ENCODE results near the gene EPHB1.
"Not testable (repeated sequence)": the region's sequence is repeated elsewhere in the genome, so short reads cannot be mapped to it uniquely, and the experiment has no call there.

Gene EPHB1

DNA sequence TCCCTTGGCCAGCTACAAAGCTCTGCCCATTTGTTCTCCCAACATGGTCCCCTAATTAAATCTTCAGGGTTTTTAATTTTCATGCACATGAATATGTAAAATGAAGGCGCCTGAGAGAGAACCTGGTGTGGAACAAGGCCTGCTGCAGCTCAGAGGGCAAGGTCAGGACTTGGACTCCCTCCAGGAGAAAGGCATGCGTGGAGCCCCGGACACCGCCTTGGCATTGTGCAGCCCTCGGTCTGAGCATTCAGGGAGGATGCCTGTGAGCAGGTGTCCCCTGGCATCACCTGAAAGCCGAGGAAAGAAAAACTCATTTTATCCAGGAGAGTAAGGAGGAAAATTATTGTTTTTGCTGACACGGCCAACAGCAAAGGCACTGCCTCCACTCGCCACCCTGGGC lies 33.8 kb upstream of the EPHB1 start:
- Histone ChIP-seq H3K27me3 (ENCODE audit: control insufficient read depth, insufficient read depth, low read length) (peaks cover 2% of the 10 kb centered on the region), H3K4me3 (ENCODE audit: low read depth, low read length) (no peak overlapping the region), H3K9ac (ENCODE audit: low read depth, low read length) (no peak overlapping the region), H3K36me3 (ENCODE audit: control insufficient read depth, insufficient read depth, low read length) (no peaks in the 10 kb centered on the region), H3K4me1 (ENCODE audit: control insufficient read depth, insufficient read depth, low read length) (no peaks in the 10 kb centered on the region), H3K9me3 (ENCODE audit: control insufficient read depth, insufficient read depth, low read length) (no peaks in the 10 kb centered on the region)

DNA sequence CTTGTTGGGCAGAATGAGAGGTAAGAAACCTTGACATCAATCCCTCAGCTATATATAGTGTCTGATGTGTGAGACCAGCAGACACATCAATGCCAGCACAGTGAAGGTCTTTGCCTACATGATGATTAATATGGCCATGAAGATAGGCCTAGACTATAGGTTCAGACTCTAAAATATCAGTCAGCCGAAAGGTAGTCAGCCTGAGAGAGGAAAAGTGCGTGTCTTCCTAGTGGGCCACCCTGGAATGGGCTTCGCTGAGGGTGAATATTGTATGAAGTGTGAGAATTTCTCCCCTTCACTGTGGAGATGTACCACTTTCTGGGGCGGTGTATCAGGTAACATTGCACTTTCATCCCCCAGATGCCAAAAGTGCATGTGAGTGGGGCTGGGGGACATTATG lies 33.0 kb upstream of the EPHB1 start:
- Histone ChIP-seq H3K4me3 (ENCODE audit: low read depth, low read length) (no peak overlapping the region), H3K9ac (ENCODE audit: low read depth, low read length) (no peak overlapping the region), H3K36me3 (ENCODE audit: control insufficient read depth, insufficient read depth, low read length) (no peaks in the 10 kb centered on the region), H3K4me1 (ENCODE audit: control insufficient read depth, insufficient read depth, low read length) (no peaks in the 10 kb centered on the region), H3K27me3 (ENCODE audit: control insufficient read depth, insufficient read depth, low read length) (peaks cover 2% of the 10 kb centered on the region), H3K9me3 (ENCODE audit: control insufficient read depth, insufficient read depth, low read length) (no peaks in the 10 kb centered on the region)

DNA sequence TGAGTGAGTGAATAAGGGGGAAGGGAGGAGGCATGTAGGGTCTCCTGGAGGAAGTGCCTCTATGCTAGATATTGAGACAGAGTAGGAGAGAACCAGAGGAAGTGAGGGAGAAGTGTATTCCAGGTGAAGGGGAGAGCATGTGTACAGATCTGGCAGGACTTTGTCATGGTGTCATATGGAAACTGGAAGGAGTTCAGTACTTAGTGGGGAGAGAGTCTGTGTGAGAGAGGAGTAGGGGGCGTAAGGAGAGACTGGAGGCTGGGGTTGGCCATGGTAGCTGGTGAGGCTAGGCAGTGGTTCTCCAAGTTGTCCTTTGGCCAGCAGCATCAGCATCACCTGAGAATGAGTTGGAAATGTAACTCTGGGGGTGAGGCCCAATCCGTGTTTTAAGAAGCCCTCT lies 29.6 kb upstream of the EPHB1 start:
- no peak overlapping the region for H3K9ac ChIP-seq (ENCODE audit: low read depth, low read length)
- no peaks in the 10 kb centered on the region for H3K36me3 ChIP-seq (ENCODE audit: control insufficient read depth, insufficient read depth, low read length)
- H3K4me1 ChIP-seq (ENCODE audit: control insufficient read depth, insufficient read depth, low read length): no peaks in the 10 kb centered on the region
- H3K27me3 ChIP-seq (ENCODE audit: control insufficient read depth, insufficient read depth, low read length): no peaks in the 10 kb centered on the region
- H3K4me3 ChIP-seq (ENCODE audit: low read depth, low read length): no peak overlapping the region
- no peaks in the 10 kb centered on the region for H3K9me3 ChIP-seq (ENCODE audit: control insufficient read depth, insufficient read depth, low read length)

DNA sequence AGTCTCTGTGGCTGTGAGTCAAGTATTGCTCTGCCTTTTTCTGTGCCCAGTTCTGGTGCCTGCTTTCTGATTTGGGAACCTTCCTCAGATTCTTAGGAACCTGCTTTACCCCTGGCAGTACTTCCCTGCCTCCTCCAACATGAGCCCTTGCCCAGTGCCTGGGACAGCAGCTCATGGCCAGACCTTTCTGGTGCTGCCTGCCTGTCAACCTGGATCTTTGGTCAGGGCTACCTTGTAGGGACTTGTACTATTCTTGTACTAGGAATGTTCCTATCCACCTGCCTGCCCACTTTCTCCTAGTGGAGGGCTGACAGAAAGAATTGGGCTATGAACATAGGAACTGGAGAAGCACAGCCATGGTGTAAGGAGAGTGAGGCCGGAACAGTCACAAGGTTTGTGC lies 28.8 kb upstream of the EPHB1 start:
- H3K4me1 ChIP-seq (ENCODE audit: control insufficient read depth, insufficient read depth, low read length): no peaks in the 10 kb centered on the region
- H3K36me3 ChIP-seq (ENCODE audit: control insufficient read depth, insufficient read depth, low read length): no peaks in the 10 kb centered on the region
- H3K9ac ChIP-seq (ENCODE audit: low read depth, low read length): no peak overlapping the region
- H3K9me3 ChIP-seq (ENCODE audit: control insufficient read depth, insufficient read depth, low read length): no peaks in the 10 kb centered on the region
- no peaks in the 10 kb centered on the region for H3K27me3 ChIP-seq (ENCODE audit: control insufficient read depth, insufficient read depth, low read length)
- no peak overlapping the region for H3K4me3 ChIP-seq (ENCODE audit: low read depth, low read length)

DNA sequence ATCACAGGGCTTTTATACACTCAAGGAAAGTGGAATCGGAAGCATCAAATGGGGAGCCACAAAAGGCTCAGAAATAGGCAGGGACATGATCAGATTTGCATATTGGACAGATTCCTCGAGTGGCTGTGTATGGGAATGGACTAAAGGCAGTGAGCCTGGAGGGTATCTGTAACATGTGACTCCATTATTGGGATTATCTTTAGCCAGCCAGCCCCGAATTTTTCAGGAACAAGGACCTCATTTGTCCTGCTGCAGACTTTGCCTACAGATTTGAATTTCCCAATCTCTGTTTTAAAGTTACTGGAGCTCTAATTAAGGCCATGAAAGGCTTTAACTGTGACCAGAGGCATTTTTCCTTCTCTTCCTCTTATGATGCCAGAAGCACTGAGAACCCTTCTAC lies 26.9 kb upstream of the EPHB1 start:
- Histone ChIP-seq H3K4me1 (ENCODE audit: control insufficient read depth, insufficient read depth, low read length) (no peaks in the 10 kb centered on the region), H3K9ac (ENCODE audit: low read depth, low read length) (no peak overlapping the region), H3K36me3 (ENCODE audit: control insufficient read depth, insufficient read depth, low read length) (no peaks in the 10 kb centered on the region), H3K4me3 (ENCODE audit: low read depth, low read length) (no peak overlapping the region), H3K9me3 (ENCODE audit: control insufficient read depth, insufficient read depth, low read length) (no peaks in the 10 kb centered on the region), H3K27me3 (ENCODE audit: control insufficient read depth, insufficient read depth, low read length) (no peaks in the 10 kb centered on the region)

DNA sequence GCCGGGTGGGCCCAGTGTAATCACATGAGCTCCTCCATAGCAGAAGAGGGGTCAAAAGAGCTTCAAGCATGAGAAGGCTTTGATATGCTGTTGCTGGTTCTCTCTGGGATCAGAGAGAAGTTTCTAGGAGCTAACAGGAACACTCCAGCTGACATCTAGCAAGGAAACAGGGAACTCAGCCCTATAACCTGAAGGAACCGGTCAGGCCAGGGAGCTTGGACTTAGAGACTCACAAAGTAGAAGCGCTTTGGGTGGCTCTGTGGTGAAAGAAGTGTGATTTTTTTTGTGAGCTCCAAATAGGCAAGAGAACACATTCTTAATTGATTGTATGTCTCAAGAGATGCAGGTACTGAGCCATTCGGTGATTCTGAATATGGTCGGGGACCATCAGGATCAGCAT lies 26.2 kb upstream of the EPHB1 start:
- Histone ChIP-seq H3K9me3 (ENCODE audit: control insufficient read depth, insufficient read depth, low read length) (no peaks in the 10 kb centered on the region), H3K36me3 (ENCODE audit: control insufficient read depth, insufficient read depth, low read length) (no peaks in the 10 kb centered on the region), H3K27me3 (ENCODE audit: control insufficient read depth, insufficient read depth, low read length) (no peaks in the 10 kb centered on the region)

DNA sequence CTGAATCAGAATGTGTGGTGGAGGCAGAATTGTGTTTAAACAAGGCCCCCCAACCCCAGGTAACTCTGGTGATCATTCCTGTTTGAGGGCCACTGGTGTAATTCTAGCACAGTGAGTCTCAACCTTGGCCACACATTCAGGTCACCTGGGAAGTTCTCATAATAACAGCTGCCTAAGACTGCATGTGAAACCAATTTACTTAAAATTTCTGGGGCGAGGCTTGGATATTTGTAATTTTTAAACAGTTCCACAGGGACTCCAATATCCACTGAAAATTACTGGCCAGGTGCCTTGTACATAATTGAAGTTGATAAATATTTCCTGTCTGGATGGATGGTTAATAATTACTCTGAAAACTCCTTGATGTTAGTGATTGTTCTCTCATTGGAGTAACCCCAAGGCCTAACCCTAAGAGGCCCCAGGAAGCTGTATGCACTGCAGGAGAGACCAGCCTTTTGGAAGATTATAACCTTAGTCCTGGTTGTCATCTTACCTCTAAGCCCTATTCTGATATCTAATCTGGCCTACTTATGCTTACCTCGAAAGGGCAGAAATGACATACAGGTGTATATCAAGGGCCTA lies 25.7 kb upstream of the EPHB1 start:
- Histone ChIP-seq H3K36me3 (ENCODE audit: control insufficient read depth, insufficient read depth, low read length) (no peaks in the 10 kb centered on the region), H3K4me1 (ENCODE audit: control insufficient read depth, insufficient read depth, low read length) (no peaks in the 10 kb centered on the region), H3K27me3 (ENCODE audit: control insufficient read depth, insufficient read depth, low read length) (no peaks in the 10 kb centered on the region)

More for the DNA sequence above, 26.2 kb upstream of the EPHB1 start:
- Histone ChIP-seq H3K9ac (ENCODE audit: low read depth, low read length) (no peak overlapping the region), H3K4me1 (ENCODE audit: control insufficient read depth, insufficient read depth, low read length) (no peaks in the 10 kb centered on the region), H3K4me3 (ENCODE audit: low read depth, low read length) (no peak overlapping the region)

DNA sequence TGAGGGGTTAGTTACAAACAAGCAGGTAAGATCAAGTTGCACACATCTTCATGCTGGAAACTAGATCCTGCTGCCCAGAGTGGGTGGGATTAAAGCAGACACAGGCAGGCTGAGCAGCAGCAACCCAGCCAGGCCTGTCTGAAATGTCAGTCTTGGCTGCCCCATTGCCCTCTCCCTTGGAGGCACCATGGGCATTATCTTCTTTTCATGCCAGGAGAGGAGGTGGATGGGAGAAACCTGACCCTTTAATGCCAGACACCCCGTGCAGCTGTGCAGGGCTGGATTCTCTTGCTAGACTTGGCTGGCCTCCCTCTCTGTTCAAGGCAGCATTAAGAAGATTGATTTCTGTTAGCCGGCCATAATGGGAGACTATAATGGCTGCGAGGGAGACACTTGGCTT lies 23.0 kb upstream of the EPHB1 start:
- Histone ChIP-seq H3K4me1 (ENCODE audit: control insufficient read depth, insufficient read depth, low read length) (no peaks in the 10 kb centered on the region), H3K9me3 (ENCODE audit: control insufficient read depth, insufficient read depth, low read length) (no peaks in the 10 kb centered on the region), H3K27me3 (ENCODE audit: control insufficient read depth, insufficient read depth, low read length) (no peaks in the 10 kb centered on the region), H3K4me3 (ENCODE audit: low read depth, low read length) (no peak overlapping the region), H3K36me3 (ENCODE audit: control insufficient read depth, insufficient read depth, low read length) (no peaks in the 10 kb centered on the region), H3K9ac (ENCODE audit: low read depth, low read length) (no peak overlapping the region)

More for the DNA sequence above, 25.7 kb upstream of the EPHB1 start:
- Histone ChIP-seq H3K4me3 (ENCODE audit: low read depth, low read length) (no peak overlapping the region), H3K9me3 (ENCODE audit: control insufficient read depth, insufficient read depth, low read length) (no peaks in the 10 kb centered on the region), H3K9ac (ENCODE audit: low read depth, low read length) (no peak overlapping the region)

DNA sequence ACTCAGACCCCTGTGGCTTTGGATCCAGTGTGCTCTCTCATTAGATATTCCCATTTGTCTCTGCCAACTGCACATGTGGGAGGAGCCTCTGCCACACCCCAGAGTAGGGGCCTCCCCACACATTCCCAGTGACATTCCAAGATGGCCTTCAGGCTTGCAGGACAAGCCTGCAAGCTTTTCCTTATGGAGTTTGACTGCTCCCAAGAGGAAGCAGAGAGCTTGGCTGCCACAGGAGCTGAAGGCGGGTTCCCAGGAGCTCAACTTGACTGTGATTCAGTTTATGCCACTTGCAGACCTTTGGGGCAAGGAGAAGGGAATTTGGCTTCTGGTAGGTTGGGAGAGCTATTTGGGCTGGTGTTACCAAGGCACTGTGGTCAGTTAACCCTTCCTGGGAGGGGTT lies 22.5 kb upstream of the EPHB1 start:
- H3K4me1 ChIP-seq (ENCODE audit: control insufficient read depth, insufficient read depth, low read length): no peaks in the 10 kb centered on the region
- H3K9ac ChIP-seq (ENCODE audit: low read depth, low read length): no peak overlapping the region
- H3K27me3 ChIP-seq (ENCODE audit: control insufficient read depth, insufficient read depth, low read length): no peaks in the 10 kb centered on the region
- no peak overlapping the region for H3K4me3 ChIP-seq (ENCODE audit: low read depth, low read length)
- H3K36me3 ChIP-seq (ENCODE audit: control insufficient read depth, insufficient read depth, low read length): no peaks in the 10 kb centered on the region
- H3K9me3 ChIP-seq (ENCODE audit: control insufficient read depth, insufficient read depth, low read length): no peaks in the 10 kb centered on the region

DNA sequence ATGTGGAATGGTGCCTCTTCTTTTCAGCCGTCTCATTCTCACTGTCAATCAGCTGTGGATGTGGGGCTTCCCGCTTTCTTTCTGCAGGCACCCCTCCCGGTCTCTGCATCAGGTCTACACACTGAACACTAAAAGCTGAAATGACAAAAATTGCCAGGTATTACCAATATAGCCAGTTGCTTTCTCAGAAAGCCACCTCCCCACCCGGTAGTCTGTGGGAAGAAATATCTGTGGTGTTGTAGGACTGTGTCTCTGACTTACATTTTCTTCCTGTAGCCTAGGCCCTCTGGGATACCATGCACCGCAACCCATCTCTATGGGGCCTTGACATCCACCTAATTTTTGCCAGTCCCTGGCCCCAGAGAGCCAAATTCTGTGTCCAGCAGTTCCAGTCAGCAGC lies 19.2 kb upstream of the EPHB1 start:
- Histone ChIP-seq H3K36me3 (ENCODE audit: control insufficient read depth, insufficient read depth, low read length) (no peaks in the 10 kb centered on the region), H3K9me3 (ENCODE audit: control insufficient read depth, insufficient read depth, low read length) (no peaks in the 10 kb centered on the region), H3K9ac (ENCODE audit: low read depth, low read length) (no peak overlapping the region)

DNA sequence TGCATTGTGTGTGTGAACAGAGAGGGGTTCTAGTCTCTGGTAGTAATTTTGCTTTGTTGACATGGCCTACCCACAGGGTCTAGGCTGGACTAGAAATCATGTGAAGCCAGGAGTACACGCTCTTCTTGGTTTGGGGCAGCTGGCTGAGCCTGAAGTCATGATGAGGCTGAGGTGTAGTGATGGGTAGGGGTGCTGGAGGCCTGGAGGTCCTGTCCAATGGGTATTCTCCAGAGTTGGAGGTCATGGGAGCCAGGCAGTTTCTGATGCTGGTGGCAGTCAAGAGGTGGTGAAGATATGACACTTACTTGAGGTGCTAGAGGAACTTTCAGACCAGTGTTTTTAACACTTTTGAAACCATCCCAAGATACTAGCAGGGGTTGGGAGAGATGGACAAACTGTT lies 18.5 kb upstream of the EPHB1 start:
- Histone ChIP-seq H3K9ac (ENCODE audit: low read depth, low read length) (no peak overlapping the region), H3K36me3 (ENCODE audit: control insufficient read depth, insufficient read depth, low read length) (no peaks in the 10 kb centered on the region), H3K9me3 (ENCODE audit: control insufficient read depth, insufficient read depth, low read length) (no peaks in the 10 kb centered on the region), H3K4me3 (ENCODE audit: low read depth, low read length) (no peak overlapping the region), H3K27me3 (ENCODE audit: control insufficient read depth, insufficient read depth, low read length) (no peaks in the 10 kb centered on the region), H3K4me1 (ENCODE audit: control insufficient read depth, insufficient read depth, low read length) (no peaks in the 10 kb centered on the region)

More for the DNA sequence above, 19.2 kb upstream of the EPHB1 start:
- Histone ChIP-seq H3K4me1 (ENCODE audit: control insufficient read depth, insufficient read depth, low read length) (no peaks in the 10 kb centered on the region), H3K27me3 (ENCODE audit: control insufficient read depth, insufficient read depth, low read length) (no peaks in the 10 kb centered on the region), H3K4me3 (ENCODE audit: low read depth, low read length) (no peak overlapping the region)

DNA sequence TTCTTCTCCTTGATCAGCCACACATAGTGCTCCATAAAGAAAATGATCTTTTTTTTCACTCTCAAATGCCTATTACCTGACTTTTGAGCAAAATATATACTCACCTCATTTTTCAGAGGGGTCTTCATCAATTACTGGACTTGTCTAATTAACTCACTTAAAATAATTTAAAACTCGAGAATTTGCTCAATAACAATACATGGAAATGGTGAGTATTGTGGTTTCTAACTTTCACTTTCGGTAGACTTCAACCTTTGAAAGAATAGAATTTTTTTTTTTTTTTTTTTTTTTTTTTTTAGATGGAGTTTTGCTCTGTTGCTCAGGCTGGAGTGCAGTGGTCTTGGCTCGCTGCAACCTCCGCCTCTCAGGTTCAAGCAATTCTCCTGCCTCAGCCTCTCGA lies 17.7 kb upstream of the EPHB1 start:
- H3K36me3 ChIP-seq (ENCODE audit: control insufficient read depth, insufficient read depth, low read length): no peaks in the 10 kb centered on the region
- no peak overlapping the region for H3K9ac ChIP-seq (ENCODE audit: low read depth, low read length)
- no peaks in the 10 kb centered on the region for H3K27me3 ChIP-seq (ENCODE audit: control insufficient read depth, insufficient read depth, low read length)
- H3K4me3 ChIP-seq (ENCODE audit: low read depth, low read length): no peak overlapping the region
- H3K9me3 ChIP-seq (ENCODE audit: control insufficient read depth, insufficient read depth, low read length): no peaks in the 10 kb centered on the region
- no peaks in the 10 kb centered on the region for H3K4me1 ChIP-seq (ENCODE audit: control insufficient read depth, insufficient read depth, low read length)

DNA sequence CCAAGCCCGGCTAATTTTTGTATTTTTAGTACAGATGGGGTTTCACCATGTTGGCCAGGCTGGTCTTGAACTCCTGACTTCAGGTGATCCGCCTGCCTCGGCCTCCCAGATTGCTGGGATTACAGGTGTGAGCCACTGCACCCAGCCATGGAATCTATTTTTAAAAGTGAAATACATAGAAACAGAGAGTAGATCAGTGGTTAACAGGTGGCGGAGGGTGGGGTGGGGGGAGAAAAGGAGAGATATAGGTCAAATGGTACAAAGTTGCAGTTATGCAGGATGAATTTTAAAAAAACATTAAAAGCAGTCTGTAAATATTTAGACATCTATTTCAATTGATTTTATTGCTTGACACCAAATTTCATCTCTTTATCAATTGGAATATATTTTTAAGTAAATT lies 6.8 kb upstream of the EPHB1 start:
- H3K4me1 ChIP-seq (ENCODE audit: control insufficient read depth, insufficient read depth, low read length); H3K4me3 ChIP-seq (ENCODE audit: low read depth, low read length); H3K27me3 ChIP-seq (ENCODE audit: control insufficient read depth, insufficient read depth, low read length); H3K36me3 ChIP-seq (ENCODE audit: control insufficient read depth, insufficient read depth, low read length); H3K9me3 ChIP-seq (ENCODE audit: control insufficient read depth, insufficient read depth, low read length); H3K9ac ChIP-seq (ENCODE audit: low read depth, low read length): not testable (repeated sequence)
